Adipocyte (in vitro differentiated cells): ENCODE measurements around the gene STAB2.

Experiments used
- DNase-seq: peaks from one replicate; pipeline ENCODE4 v3.0.0-alpha.2; 2015; ENCODE audit warnings: low read depth
- H3K27me3 ChIP-seq: replicated peaks from 2 replicates; pipeline ENCODE4 v1.7.0; 2013; ENCODE audit warnings: mild to moderate bottlenecking, low read length, moderate library complexity; ENCODE audit not compliant: control insufficient read depth, insufficient read depth
- H3K36me3 ChIP-seq: 2 replicates; pipeline ENCODE4 v1.7.0; 2013; ENCODE audit warnings: low read length, mild to moderate bottlenecking, moderate library complexity; ENCODE audit not compliant: control insufficient read depth, insufficient read depth, severe bottlenecking
- H3K4me1 ChIP-seq: 2 replicates; pipeline ENCODE4 v1.7.0; 2013; ENCODE audit warnings: mild to moderate bottlenecking, low read length, moderate library complexity; ENCODE audit not compliant: control insufficient read depth, insufficient read depth
- H3K4me3 ChIP-seq: 2 replicates; pipeline ENCODE4 v1.7.0; 2013; ENCODE audit warnings: mild to moderate bottlenecking, low read length, moderate library complexity
- H3K9ac ChIP-seq: 2 replicates; pipeline ENCODE4 v1.7.0; 2013; ENCODE audit warnings: mild to moderate bottlenecking, low read length, moderate library complexity
- H3K9me3 ChIP-seq: 2 replicates; pipeline ENCODE4 v1.7.0; 2013; ENCODE audit warnings: mild to moderate bottlenecking, low read length, moderate library complexity; ENCODE audit not compliant: control insufficient read depth

Gene STAB2

DNA sequence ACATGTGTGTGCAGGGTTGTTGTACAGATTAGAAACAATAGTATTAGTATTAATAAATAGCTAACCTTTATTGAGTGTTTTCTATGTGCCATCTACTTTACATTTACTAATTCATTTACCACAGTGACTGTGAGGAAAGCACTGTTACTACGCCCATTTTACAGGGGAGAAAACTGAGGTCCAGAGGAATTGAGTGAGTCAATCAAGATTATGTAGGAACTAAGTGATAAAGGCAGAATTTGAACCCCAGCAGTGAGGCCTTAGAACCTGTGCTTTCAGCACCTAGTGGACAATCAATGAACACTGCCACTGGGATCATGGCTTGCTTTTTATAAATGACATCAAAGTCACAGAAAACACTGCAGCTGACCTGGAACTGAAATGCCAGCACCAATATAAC lies 225.7 kb downstream of the STAB2 start:
- H3K36me3 ChIP-seq = peaks cover 22% of the 10 kb centered on the region
- no peak for DNase-seq
- H3K9ac ChIP-seq = no peak overlapping the region
- no peak overlapping the region for H3K4me3 ChIP-seq
- H3K4me1 ChIP-seq = peaks cover 16% of the 10 kb centered on the region
- no peaks in the 10 kb centered on the region for H3K9me3 ChIP-seq
- H3K27me3 ChIP-seq = no peaks in the 10 kb centered on the region

DNA sequence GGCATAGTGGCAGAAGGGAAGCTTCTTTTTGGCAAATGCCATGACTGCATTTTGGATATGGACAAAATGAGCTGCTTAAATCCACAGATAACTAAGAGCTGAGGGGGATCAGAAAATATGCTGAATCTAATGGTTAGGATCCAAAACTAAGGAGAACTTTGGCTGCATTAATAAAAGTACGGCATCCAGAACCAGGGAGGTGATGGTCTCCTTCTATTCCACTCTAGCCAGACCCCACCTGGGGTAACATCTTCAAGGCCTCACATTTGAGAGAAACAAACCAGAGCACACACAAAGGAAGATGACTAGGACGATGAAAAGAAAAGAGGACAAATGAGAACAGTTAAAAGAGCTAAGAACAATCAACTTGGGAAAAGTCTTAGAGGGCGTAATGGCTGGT lies 226.4 kb downstream of the STAB2 start:
- peaks cover 16% of the 10 kb centered on the region for H3K4me1 ChIP-seq
- DNase-seq = no peak
- H3K4me3 ChIP-seq = no peak overlapping the region
- H3K9ac ChIP-seq = no peak overlapping the region
- peaks cover 22% of the 10 kb centered on the region for H3K36me3 ChIP-seq
- H3K27me3 ChIP-seq = no peaks in the 10 kb centered on the region
- no peaks in the 10 kb centered on the region for H3K9me3 ChIP-seq

DNA sequence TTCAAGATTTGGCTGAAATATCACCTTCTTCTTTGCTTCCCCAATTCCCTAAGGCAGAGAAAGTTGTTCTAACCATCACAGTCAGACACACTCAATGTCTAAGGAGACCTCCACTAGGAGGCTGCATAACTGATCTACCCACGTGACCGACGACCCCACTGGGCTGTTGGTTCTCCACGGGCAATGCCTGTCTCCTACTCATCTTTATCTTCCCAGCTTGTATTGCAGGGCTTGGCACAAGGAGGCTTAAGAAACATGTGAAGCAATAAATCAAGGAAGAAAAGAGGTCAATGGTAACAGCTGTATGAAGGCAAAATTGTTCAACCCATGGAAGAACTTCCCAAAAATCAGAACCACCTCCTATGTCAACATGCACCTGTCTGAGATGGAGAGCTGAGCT lies 226.9 kb downstream of the STAB2 start:
- no peaks in the 10 kb centered on the region for H3K9me3 ChIP-seq
- H3K9ac ChIP-seq = no peak overlapping the region
- DNase-seq = no peak
- H3K27me3 ChIP-seq = no peaks in the 10 kb centered on the region
- peaks cover 22% of the 10 kb centered on the region for H3K36me3 ChIP-seq
- peaks cover 16% of the 10 kb centered on the region for H3K4me1 ChIP-seq
- no peak overlapping the region for H3K4me3 ChIP-seq

DNA sequence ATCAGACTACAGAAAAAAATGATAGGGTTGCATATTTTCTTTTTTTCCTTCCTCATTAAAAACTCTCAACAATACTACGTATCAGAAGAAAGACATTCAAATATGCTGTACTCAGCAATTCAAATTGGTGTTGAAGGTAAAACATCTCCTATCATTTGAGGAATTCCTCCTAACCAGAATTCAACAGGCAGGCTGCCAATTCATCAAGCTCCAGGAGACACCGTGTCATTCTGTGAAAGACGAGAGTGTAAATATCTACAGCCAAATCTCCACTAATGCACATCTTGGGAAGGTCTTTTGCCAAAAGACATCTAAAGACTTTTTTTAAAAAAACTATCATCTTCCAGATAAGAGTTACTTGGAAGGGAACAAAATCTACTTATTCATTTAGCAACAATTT lies 227.4 kb downstream of the STAB2 start:
- no peak overlapping the region for H3K4me3 ChIP-seq
- peaks cover 22% of the 10 kb centered on the region for H3K36me3 ChIP-seq
- no peak for DNase-seq
- H3K9me3 ChIP-seq = no peaks in the 10 kb centered on the region
- H3K9ac ChIP-seq = no peak overlapping the region
- peaks cover 20% of the 10 kb centered on the region for H3K4me1 ChIP-seq
- H3K27me3 ChIP-seq = no peaks in the 10 kb centered on the region
